NCI-H2107 treated with DMSO at 0.1 percent for 48 hours (cell line): ENCODE results near the gene TLX3.

ENCODE experiments used
- DNase-seq: peaks from one replicate; lab custom pipeline; 2025; ENCODE audit not compliant: unreplicated experiment; lab: John Stamatoyannopoulos, UW

TLX3 gene

DNA sequence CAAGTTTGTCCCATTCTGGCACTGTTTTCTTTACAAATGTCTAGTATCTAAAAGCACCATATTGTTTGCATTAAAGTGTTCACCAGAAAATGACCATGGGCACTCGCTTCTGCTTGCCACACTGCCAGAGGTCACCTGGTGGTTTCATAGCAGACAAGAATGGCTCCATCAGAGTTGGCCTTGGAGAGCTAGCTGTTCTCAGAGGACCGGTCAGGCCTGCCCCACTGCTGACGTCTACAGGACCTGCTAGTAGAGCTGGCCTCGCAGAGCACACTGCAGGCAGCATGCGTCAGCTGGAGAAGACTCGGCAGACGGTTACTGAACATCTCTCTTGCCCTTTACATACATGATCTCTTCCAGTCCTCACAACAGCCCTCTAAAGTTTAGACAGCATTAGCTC lies 8.7 kb upstream of the TLX3 start:
- DNase-seq = no peak

DNA sequence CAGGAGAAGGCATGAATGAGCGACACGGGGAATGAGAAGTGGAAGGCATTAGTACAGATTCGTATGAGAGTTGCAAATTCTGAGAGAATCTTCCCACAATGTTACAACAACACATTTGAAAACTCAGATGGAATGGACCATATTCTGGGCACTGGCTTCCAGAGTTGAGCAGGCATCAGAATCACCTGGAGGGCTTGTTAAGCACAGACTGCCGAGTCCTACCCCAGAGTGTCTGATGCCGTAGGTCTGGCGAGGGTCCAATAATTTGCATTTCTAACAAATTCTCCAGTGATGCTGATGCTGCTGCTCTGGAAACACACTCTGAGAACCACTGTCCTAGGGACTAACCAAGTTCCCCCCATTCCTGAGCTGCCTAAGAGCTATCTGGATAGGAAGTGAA lies 2.9 kb upstream of the TLX3 start:
- DNase-seq = no peak

DNA sequence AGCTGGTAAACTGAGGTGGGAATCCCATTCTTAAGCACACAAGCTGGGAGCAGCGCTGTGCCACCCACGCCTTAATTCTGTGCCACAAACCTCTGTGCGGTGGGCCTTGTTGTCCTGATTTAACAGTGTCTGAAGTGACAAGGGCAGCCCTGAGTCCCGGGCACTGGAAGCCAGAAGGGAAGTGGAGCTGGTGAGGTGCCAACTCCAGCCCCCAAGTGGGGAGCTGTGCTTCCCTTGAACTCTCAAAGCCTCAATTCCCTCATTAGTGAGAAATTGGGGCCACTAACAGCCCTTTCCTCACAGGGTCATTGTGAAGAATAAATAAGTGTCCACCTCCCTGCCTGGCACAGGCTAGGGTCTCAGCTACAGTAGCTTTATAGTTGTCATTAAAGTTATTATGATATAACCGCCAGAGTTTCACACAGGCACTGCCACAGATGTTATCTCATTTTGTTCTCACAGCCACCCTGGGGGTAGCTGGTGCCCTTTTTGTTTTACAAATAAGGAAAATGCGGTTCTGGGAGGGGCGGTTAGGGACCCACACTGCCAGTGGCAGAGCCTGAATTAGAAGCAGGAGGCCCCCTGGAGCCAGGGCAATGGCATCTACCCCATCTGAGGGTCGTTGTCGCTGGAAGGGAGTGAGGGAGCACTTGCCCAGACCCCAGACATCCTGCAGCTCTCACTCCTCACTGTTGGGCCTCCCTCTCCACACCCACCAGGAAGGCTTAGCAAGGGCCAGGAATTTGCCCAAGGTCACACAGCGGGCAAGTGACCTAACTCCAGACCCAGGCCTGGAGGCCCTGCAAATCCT lies 2.1 kb upstream of the TLX3 start:
- no peak for DNase-seq

DNA sequence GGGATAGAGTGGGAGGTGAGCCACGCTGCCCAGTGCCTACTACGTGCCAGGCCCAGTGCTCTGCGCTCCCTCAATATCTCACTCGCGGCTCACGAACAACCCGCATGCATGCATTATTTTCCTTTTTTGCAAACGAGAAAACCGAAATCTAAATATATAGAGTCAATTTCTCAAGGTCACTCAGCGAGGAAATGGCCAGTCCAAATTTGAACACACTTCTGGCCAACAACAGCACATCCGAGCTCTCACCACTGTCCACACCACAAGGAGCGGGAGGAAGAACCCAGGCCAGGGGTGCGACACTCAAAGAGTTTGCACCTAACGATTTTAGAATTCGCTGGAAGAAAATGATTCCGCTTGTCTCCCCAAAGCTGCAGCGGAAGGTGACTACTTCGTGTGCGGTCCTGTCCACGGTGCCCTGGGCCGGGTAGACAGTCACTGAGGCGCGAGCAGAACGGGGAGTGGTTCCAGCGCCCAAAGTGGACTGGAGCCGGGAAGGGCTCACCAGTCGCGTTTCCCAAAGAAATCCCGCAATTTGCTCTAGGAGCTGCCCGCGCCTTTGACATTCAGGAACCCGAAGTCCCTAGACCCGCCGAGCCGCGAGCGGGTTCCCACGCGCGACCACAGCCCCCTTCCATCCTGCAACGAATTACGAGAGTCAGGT lies 1.1 kb upstream of the TLX3 start:
- no peak for DNase-seq

DNA sequence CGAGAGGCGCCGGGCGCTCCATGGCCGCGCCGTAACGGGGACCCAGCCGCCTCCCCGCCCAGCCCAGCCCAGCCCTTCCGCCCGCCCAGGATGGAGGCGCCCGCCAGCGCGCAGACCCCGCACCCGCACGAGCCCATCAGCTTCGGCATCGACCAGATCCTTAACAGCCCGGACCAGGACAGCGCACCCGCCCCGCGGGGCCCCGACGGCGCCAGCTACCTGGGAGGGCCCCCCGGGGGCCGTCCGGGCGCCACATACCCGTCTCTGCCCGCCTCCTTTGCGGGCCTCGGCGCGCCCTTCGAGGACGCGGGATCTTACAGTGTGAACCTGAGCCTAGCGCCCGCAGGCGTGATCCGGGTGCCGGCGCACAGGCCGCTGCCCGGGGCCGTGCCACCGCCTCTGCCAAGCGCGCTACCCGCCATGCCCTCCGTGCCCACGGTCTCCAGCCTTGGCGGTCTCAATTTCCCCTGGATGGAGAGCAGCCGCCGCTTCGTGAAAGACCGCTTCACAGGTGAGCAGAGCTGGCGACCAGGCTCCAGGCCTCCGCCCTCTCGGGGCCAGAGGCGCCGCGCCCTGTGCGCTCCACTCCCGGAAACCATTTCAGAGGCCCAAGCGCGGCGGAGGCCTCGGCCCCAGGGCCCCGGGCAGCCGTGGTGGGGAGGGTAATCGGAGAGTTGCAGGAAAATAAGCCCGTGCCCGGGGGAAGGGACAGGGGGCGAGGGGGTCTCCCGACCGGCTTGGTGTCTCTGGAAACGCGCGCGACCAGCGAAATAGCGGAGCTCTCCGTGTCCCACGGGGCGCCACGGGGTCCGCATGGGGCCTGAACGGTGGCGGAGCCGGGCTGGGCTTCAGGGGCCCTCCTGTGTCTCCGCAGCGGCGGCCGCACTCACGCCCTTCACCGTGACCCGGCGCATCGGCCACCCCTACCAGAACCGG lies 496 bp downstream of the TLX3 start:
- no peak for DNase-seq

DNA sequence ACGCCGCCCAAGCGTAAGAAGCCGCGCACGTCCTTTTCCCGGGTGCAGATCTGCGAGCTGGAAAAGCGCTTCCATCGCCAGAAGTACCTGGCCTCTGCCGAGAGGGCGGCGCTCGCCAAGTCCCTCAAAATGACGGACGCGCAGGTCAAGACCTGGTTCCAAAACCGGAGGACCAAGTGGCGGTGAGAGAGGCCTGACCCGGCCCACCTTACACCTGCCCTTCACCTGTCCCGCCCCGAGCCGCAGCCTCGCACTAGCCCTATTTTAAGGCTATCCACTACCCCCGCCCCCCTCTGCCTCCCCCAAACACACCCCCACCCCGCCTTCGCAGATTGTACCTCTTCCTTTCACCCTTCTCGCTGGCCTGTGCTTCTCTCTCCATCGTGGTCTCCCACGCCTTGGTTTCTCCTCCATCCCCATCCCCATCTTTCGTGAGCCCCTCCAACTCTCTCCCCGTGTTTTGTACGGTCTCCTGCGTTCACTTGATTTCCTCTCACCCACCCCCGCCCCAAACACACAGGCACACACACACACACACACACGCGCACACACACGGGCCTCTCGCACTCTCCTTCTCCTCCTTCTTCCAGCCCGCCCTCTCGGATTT lies 1.3 kb downstream of the TLX3 start:
- DNase-seq = no peak

DNA sequence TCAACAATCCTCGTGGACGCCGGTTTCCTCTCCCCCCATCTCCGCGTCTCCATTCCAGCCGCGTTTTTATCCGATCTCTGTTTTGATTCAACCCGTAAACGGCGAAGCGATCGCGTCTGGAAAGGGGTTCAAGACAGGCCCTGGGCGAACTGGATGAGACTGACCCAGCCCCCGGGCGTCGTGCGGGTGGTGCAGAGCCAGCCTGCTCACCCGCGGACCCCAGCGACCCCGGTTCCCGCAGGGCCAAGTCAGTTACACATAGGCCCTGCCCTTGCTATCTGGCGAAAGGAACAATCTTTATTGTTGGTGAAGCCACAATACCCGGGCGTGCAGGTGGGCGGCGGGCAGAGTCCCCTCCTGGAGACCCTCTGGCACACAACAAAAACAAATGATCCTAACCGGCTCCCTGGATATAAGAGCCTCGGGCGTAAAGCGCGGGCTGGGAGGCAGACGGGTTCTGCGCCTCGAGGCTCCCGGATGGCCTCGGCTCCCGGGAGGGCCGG lies 1.8 kb downstream of the TLX3 start:
- DNase-seq = no peak

DNA sequence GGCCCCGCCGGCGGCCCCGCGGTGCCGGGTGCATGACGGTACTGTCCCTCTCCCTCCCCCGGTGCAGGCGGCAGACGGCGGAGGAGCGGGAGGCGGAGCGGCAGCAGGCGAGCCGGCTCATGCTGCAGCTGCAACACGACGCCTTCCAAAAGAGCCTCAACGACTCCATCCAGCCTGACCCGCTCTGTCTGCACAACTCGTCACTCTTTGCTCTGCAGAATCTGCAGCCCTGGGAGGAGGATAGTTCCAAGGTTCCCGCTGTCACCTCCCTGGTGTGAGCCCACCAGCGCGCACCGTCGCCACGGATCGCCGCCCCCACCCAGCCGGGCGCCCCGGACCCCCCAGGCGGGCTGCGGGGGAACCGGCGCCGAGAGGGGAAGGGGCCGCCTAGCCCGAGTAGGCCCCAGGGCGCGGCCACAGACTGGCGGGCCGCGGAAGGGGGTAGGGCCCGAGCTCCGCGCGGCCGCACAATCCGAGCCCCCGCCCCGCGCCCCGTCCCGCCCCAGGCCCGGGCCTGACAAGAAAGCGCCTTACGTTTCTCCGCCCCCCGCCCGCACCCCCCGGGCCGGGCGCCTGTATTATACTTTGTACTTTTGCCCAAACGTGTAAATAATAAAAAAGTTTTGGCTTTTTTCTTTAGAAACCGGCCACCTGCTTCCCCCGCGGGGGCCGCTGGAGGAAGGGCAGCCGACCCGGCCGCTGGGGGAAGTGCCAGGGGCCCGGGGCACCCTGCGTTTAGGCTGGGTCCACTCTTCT lies 2.5 kb downstream of the TLX3 start:
- peak; percentile 6 for DNase-seq

DNA sequence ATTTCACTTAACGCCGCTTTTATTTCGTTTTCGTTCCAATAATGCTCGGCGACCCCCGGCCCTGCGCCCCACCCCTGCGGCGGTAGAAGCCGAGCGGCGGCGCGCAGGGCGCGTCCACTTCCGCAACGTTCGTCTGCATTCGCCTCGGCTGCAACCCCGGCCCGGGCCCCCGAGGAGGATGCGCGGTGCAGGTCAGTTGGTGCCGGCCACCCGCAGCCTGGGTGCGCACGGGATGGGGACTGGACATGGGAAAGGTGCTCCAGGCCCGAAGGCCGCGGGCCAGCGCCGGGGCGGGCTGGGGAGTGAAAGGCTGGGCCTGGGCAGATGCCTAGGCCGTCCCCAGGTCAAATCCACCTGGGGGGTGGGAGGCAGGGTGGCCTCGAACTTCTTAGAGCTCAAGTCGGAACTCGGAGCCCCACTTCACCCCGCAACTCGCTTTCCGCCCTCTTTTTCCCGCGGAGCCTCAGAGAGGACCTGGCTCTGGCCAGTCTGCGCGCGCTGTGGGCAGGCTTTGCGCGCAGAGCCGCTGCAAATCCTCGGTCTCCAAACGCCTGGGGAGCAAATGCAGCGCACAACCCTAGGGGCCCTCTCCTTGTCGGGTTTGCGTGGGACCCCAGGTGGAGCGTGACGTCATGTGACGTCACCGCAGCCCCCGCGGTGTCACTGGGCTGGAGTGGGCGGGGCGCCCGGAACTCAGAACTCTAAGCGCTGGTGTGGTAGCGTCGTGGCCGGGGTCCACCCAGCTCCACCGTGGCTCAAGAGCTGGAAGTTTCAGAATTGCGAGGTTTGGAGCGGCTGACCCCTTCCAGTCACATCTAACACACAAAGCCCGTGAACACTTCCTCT lies 3.3 kb downstream of the TLX3 start:
- DNase-seq = no peak

DNA sequence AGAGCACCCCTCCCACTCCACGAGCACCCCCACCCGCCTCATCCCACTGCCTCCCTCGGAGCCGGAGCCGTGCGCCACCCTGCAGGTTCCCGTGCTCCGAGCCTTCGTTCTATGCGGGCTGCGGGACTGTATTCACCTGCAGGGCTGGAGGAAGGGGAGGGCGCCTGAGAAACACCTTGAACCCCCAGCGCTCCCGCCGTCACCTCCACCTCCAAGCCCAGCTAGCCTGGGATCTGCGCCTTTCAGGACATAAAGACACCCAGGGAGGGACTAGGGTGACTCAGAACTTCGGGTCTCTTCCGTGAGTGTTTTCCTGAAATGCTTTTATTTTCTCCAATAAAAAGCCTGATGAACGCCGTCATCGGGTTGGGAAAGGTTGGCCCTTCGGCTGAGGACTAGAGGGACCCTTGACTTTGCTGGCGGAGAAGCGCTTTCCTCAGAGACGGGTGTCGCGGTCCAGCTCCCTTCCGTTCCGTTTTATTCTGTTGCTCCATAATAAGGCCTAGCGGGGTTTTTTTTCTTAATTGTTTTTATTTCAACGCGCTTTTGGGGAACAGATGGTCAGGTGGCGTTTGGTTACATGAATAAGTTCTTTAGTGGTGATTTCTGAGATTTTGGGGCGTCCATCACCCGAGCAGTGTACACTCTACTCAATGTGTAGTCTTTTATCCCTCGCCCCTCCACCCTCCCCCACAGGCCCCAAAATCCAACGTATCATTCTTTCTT lies 4.6 kb downstream of the TLX3 start:
- DNase-seq = no peak

DNA sequence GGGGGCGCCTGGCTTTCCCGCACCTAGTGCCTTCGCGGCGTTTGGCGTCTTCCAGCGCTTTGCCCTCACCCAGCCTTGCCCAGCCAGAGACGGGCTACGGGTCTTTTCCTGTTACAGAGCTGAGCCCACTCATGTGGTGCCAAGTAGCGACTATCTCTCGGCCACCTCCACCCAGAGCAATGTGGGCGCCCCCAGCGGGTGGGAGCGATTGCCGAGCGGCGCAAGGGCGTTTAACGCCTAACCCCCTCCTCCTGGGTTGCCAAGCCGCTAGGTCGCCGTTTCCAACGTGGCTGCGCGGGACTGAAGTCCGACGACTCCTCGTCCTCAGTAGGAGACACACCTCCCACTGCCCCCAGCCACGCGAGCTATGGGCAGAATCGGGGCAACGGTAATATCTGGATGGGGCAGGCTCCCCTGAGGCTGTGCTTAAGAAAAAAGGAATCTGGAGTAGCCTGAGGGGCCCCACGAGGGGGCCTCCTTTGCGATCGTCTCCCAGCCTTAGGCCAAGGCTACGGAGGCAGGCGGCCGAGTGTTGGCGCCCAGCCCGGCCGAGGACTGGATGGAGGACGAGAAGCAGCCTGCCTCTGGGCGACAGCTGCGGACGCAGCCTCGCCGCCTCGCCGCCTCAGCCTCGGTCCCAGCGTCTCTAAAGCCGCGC lies 5.8 kb downstream of the TLX3 start:
- no peak for DNase-seq

DNA sequence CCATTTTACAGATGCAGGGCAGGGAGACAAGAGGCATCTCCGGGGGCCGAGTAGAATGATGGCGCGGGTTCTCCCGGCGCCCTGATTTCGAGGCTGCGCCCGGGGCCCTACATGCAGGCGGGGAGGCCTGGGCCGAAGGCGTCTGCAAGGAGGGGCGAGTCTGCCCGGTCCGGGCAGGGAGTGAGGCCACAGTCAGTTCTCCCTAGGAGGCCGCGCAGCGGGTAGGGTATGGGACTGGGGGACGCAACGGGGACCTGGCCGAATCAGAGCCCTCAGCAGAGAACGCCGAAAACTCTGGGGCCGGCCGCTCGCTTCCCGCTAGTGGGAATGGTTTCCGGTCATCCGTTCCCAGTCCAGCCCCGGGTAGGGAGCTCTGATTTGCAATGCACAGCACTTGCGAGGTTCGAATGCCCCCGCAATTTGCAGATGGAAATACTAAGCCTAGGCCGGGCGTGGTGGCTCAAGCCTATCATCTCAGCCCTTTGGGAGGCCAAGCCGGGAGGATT lies 6.4 kb downstream of the TLX3 start:
- DNase-seq = no peak

DNA sequence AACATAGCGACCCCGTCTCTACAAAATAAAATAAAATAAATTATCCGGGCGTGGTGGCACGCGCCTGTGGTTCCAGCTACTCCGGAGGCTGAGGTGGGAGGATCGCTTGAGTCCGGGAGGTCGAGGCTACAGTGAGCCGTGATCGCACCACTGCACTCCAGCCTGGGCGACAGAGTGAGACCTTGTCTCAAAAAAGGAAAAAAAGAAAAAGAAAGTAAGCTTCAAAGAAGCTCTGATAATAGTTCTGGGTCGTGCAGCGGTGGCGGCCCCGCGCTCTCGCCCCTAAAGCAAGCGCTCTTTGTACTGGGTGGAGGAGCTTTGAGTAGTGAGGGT lies 6.8 kb downstream of the TLX3 start:
- no peak for DNase-seq

DNA sequence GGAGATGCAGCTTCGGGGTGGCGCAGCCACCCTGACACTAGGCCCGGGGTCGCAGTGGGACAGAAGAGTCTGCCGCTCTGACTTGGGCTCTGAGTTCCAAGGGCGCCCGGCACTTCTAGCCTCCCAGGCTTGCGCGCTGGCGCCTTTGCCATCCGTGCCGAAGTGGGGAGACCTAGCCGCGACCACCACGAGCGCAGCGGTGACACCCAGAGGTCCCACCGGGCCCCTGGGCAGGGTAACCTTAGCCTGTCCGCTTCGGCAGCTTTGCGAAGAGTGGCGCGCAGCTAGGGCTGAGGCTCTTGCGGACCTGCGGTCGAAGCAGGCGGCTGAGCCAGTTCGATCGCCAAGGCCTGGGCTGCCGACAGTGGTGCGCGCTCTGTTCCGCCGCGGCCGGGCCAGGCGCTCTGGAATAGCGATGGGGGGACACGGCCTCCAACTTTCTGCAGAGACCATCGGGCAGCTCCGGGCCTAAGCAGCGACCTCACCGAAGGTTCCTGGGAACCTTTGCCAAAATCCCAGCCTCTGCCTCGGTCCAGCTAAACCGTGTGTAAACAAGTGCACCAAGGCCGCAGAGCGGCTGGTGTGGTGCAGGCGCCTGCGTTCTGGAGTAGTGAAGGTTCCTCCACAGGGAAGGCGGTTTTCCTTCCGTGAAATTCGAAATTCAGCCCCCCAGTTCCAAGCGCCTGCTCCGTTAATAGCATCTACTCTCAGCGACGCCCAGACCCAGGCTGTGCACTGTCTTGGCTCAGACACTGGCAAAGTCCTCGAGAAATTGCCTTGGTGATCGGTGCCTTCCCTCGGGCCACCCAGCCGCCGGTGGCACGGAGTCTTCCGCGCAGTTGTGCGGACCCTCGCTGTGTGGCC lies 7.4 kb downstream of the TLX3 start:
- DNase-seq = no peak

DNA sequence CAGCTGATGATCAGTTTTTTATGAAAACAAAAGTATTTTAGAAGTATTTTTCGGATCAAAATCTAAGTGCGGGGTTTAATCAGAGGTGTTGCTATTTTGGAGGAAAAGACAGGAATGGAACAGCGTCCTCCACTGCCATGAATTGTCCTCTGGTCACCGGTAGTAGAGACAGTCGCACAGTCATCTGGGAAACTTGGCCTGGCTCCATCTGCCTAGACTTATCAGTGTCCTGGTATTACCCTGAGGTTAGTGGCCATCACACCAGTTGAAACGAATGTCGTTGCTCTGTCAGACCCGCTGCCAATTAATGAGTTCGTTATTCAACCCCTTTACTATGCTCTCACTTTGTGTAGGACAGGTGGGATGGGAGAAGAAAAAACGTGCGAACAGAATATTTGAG lies 8.2 kb downstream of the TLX3 start:
- DNase-seq = no peak

DNA sequence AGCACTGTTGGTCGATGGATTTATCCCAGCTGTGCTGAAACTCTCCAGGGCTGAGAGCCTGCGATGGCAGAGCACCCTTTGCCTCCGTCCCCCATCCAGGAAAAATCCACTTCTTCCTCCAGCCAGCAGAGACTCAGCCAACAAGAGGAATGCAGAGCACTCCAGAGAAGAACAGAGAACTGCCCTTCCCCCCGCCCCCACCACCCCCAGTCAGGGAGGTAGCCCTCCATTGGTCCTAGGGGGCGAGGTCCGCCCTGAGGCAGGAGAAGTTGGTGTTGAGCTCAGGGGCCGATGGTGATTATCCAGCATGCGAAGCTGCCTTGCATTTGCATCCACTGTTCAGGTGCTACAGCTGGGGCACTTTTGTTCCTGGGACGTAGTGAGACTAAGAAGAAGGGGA lies 9.0 kb downstream of the TLX3 start:
- DNase-seq = no peak

DNA sequence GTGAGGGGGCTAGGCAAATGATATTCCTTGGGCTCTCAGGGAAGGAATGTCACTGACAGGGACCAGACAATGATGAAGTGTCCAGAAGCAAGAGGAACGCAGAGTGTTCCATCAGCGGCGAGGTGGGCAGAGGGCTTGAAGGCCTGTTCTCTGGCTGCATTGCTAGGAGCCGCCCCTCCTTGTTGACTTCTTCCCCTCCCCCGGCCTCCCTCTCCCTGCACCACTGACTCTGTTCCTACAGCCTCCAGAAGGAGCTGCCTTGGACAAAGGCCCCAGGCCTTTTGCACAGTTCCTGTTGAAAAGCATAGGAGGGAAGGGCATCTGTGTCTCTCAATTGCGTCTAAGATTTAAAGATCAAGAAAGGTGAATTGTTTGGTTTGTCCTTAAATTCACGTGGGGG lies 12.4 kb downstream of the TLX3 start:
- DNase-seq = no peak
